ENCODE results near the gene CIDEB. TPM values are rescaled to one million over a fixed set of nuclear protein-coding genes. Genes with fewer than 3 reads are reported as not detected.

CIDEB gene
- total RNA-seq, 1 donor from 2014 or later: 1.8 TPM

GRCh38 chr14:24283796-24284460 lies 23.8 kb downstream of the CIDEB start:
- Mint-ChIP-seq H3K9me3 (ENCODE audit: unreplicated experiment) (peaks cover 4% of the 10 kb centered on the region), H3K4me1 (ENCODE audit: low read depth, unreplicated experiment) (no peaks in the 10 kb centered on the region), H3K27ac (ENCODE audit: unreplicated experiment) (no peak overlapping the region), H3K36me3 (ENCODE audit: unreplicated experiment) (no peaks in the 10 kb centered on the region), H3K27me3 (ENCODE audit: unreplicated experiment) (no peaks in the 10 kb centered on the region), H3K4me3 (ENCODE audit: unreplicated experiment) (no peak overlapping the region)
- TF ChIP-seq, protein P1, sequence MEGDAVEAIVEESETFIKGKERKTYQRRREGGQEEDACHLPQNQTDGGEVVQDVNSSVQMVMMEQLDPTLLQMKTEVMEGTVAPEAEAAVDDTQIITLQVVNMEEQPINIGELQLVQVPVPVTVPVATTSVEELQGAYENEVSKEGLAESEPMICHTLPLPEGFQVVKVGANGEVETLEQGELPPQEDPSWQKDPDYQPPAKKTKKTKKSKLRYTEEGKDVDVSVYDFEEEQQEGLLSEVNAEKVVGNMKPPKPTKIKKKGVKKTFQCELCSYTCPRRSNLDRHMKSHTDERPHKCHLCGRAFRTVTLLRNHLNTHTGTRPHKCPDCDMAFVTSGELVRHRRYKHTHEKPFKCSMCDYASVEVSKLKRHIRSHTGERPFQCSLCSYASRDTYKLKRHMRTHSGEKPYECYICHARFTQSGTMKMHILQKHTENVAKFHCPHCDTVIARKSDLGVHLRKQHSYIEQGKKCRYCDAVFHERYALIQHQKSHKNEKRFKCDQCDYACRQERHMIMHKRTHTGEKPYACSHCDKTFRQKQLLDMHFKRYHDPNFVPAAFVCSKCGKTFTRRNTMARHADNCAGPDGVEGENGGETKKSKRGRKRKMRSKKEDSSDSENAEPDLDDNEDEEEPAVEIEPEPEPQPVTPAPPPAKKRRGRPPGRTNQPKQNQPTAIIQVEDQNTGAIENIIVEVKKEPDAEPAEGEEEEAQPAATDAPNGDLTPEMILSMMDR (IDR thresholded peaks at IDR 0.05; ENCODE audit: partially characterized antibody, unreplicated experiment): no peak
- no peak for DNase-seq

DNA sequence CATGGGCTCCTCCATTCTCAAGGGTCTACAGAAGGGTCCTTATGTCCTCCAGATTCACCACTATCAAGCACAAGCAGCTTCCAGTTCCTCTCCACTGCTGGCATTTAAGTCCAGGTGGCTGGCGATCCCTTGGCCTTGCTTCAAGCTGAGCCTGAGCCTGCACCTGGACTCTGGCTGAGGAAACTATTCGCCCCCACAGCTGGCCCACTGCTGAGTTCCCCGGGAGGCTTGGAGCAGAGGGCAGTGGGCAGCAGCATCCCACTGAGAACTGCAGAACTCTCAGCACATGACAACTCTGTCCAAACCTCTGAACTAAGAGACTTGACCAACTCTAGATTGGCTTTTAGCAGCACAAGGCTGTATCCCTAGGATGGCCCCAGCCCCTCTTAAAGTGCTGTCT lies 25.0 kb downstream of the CIDEB start:
- H3K27ac Mint-ChIP-seq (ENCODE audit: unreplicated experiment): no peak overlapping the region
- no peak overlapping the region for H3K4me3 Mint-ChIP-seq (ENCODE audit: unreplicated experiment)
- H3K4me1 Mint-ChIP-seq (ENCODE audit: low read depth, unreplicated experiment): no peaks in the 10 kb centered on the region
- no peak for DNase-seq
- H3K36me3 Mint-ChIP-seq (ENCODE audit: unreplicated experiment): no peaks in the 10 kb centered on the region
- H3K9me3 Mint-ChIP-seq (ENCODE audit: unreplicated experiment): peaks cover 4% of the 10 kb centered on the region
- TF ChIP-seq, protein P1 (IDR thresholded peaks at IDR 0.05; ENCODE audit: partially characterized antibody, unreplicated experiment): no peak
- H3K27me3 Mint-ChIP-seq (ENCODE audit: unreplicated experiment): peaks cover 3% of the 10 kb centered on the region

DNA sequence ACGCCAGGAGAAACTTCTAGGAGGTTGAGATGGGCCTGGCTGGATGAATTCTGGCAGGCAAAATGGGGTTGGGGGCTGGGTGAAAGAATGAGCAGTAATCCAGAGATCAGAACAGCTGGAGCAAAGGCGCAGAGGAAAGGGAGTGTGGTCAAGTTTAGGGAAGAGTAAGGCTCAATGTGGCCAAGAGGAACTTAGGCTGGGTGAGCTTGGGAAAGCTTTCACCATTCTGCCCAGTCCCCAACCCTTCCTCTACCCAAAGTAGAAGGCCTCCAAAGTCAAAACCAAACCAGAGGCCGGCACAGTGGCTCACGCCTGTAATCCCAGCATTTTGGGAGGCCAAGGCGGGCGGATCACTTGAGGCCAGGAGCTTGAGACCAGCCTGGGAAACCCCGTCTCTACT lies 26.1 kb downstream of the CIDEB start:
- Mint-ChIP-seq H3K4me1 (ENCODE audit: low read depth, unreplicated experiment) (no peaks in the 10 kb centered on the region), H3K36me3 (ENCODE audit: unreplicated experiment) (no peaks in the 10 kb centered on the region), H3K9me3 (ENCODE audit: unreplicated experiment) (peaks cover 4% of the 10 kb centered on the region), H3K27me3 (ENCODE audit: unreplicated experiment) (peaks cover 3% of the 10 kb centered on the region), H3K4me3 (ENCODE audit: unreplicated experiment) (no peak overlapping the region), H3K27ac (ENCODE audit: unreplicated experiment) (no peak overlapping the region)
- DNase-seq: no peak
- TF ChIP-seq, protein P1 (IDR thresholded peaks at IDR 0.05; ENCODE audit: partially characterized antibody, unreplicated experiment): no peak

DNA sequence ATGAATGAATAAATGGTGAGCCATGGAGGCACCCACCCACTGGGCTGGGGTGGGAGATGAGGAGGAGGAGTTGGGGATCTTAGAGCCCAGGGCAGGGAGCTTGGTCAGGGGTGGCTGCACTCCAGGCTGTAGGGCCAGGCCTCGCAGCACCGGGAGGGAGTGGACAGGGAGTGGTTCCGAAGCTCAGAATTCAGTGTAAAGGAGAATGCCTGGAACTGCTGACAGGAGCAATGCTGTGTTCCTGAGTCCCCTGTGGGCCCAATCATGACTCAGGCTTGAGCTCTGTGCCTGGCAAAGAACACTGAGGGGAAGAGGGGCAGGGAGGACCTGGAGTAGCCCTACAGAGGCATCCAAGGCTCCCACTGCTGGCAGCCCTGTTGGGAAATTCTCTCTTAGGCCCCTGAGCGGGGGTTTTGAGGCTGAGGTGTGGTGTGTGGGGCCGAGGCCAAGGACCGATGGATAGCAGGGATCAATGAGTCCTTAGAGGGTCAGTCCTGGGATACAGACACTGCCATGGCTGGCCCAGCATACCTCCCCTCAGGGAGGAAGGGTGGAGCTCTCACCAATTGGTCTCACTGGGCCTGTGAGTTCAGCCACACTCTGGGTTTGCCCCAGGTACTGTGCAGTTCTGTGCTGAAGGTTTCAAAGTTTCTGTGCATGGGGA lies 26.8 kb downstream of the CIDEB start:
- Mint-ChIP-seq H3K27ac (ENCODE audit: unreplicated experiment) (no peak overlapping the region), H3K4me3 (ENCODE audit: unreplicated experiment) (no peak overlapping the region), H3K27me3 (ENCODE audit: unreplicated experiment) (peaks cover 3% of the 10 kb centered on the region), H3K9me3 (ENCODE audit: unreplicated experiment) (peaks cover 4% of the 10 kb centered on the region), H3K36me3 (ENCODE audit: unreplicated experiment) (no peaks in the 10 kb centered on the region), H3K4me1 (ENCODE audit: low read depth, unreplicated experiment) (no peaks in the 10 kb centered on the region)
- TF ChIP-seq, protein P1 (IDR thresholded peaks at IDR 0.05; ENCODE audit: partially characterized antibody, unreplicated experiment): no peak
- DNase-seq: no peak
